Activated CD8-positive, alpha-beta memory T cell treated with anti-CD3 and anti-CD28 coated beads, Interleukin-2, amount 50 U/mL, for 48 hours (primary cell): ENCODE results near the gene RAP1GAP.

ENCODE experiments used
- DNase-seq: peaks from one replicate; pipeline ENCODE4 v3.0.0-alpha.2; 2020

The RAP1GAP gene

DNA sequence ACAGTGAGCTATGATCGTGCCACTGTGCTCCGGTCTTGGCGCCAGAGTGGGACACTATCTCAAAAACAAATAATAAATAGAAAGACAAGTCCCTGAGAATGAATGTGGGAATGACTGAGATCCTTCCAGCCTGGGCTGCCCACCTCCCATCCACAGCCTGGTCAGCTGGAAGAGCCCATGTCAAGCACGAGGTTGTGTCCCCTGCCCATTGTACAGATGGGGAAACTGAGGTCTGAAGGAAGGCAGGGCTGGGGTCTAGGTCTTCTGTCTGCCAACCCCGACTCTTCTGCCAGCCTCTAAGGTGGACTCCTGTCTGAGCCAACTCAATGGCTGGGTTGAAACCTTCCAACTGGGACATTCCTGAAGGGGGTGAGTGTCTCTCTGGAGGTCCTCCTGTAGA, 79.5 kb downstream of the RAP1GAP start:
- DNase-seq = no peak

DNA sequence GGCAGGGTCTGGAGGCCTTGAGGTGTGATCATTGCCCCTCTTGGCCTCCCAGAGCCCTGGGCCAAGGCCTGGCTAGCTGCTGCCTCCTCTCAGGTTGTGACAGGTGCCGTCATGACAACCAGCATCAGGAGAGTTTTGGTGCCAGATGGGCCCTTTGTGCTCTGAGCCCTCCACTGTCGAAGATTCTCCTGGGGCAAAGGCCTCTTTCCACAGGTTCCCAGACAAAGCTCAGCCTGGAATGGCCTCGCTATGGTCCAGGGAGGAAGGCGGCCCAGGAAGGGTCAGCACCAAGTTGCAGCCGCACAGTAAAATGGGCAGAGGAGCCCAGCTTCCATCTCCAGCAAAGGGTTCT, 81.6 kb downstream of the RAP1GAP start:
- DNase-seq = no peak

DNA sequence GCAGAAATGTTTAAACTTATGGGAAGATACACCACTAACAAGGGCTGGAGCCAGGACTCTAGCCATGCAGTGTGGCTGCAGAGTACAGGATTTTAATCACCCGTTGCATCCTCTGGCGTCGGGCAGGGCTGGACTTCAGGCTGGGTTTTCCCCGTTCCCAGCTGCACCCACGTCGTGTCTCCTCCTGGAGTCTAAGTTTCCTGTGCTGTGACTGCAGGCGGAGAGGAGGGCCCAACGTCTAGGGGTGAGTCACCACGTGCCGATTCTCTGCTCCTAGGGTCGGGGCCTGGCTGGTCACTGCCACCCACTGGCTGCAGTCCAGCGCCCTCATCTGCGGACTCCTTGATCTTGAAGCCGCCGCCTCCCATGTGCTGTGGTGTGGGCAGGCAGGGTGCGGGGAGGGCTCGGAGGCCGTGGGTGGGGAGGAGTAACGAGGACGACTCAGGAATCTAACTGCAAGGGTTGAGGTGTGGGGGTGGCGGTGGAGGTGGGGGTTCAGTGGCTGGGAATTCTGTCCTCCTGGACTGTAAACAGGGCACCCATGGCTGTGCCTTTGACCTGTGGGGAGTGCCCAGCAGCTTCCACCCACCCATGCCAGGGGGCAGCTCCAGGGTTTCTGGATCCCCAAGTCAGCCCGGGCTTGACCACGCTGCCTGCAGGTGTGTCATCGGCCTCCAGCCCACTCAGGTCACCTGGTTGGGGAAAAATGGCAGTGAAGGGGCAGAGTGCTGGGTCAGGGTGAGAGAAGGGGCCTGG, 82.1 kb downstream of the RAP1GAP start:
- no peak for DNase-seq

DNA sequence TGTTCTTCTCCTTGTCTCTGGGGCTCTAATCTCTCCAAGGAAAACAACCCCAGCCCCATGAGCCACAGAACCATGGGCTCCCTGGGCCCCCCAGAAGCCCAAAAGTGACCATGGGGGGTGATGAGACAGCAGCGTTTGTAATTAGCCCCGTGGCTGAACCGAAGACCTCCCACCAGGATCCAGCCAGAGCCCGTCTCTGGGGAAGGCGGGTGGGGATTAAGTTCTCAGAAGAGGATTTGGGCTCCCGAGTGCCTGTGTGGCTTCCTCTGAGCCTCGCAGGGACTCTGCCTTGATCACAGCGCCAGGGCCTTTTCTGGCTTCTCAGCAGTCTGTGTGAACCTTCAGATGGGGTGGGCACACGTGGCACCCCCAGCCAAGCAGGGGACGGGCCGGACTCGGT, 82.9 kb downstream of the RAP1GAP start:
- DNase-seq = no peak

DNA sequence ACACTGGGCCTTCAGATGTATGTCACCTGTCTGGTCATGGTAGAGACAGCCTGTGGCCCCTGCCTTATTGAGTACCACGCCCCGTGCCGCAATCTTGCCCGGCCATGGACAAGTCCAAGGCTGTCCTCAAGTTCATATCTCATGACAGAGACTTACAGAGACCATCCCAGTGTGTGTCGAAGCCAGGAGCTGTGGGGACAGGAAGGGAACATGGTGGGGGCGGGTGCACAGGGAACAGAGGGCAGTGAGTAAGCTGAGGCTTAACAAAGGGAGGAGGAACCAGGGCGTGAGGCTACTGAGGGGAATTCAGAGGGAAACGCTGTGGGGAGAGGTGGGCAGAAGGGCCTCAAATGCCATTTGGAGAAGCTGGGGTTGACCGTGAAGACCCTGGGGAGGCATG, 84.1 kb downstream of the RAP1GAP start:
- DNase-seq = no peak

DNA sequence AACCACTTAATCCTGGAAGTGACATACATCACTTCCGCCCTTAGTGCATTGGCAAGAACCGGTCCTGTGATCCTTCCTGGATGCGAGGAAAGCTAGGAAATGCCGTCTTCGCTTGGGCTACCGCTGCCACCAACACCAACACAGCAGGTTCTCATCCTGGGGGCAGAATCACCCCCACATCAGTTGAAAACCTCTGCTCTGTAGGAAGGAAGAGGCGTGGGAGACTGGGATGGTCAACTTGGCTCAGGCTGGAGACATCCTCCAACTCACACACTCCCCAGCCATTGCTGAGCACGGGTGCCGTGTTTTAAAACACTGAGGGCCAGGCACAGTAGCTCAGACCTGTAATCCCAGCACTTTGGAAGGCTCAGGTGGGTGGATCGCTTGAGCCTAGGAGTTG, 85.1 kb downstream of the RAP1GAP start:
- DNase-seq = no peak

DNA sequence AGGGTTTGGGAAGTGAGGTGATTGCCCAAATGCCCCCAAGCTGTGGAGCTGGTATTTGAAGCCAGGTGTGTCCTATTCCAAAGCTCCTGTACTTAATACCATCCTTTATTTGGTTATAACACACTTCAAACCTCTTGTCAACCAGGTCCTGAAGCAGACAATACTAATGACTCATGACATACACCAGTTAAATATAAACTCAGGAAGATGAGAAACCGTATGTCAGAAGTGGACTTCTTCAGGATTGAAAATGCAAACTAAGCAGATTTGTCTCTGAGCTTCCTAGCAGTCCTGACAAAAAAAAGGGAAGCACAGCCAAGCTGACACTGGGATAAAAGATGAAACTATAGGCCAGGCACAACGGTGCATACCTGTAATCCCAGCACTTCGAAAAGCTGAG, 89.4 kb downstream of the RAP1GAP start:
- no peak for DNase-seq

DNA sequence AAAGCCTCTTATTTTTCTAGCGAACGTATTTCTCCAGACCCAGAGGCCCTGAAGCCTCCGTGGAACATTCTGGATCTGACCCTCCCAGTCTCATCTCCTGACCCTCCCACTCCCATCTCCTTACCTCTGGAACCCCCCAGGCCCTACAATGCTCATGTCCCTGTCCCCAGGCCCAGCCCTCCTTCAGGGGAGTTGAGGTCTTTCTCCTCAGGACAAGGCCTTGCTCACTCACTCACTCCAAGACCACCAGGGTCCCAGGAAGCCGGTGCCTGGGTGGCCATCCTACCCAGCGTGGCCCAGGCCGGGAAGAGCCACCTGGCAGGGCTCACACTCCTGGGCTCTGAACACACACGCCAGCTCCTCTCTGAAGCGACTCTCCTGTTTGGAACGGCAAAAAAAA, 91.2 kb downstream of the RAP1GAP start:
- DNase-seq = no peak

DNA sequence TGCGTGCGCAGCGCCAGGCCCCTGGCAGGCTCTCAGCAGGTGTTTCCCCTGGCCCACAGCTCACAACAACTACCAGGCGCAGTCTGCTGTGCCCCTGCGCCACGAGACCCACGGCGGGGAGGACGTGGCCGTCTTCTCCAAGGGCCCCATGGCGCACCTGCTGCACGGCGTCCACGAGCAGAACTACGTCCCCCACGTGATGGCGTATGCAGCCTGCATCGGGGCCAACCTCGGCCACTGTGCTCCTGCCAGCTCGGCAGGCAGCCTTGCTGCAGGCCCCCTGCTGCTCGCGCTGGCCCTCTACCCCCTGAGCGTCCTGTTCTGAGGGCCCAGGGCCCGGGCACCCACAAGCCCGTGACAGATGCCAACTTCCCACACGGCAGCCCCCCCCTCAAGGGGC, 91.8 kb downstream of the RAP1GAP start:
- no peak for DNase-seq

DNA sequence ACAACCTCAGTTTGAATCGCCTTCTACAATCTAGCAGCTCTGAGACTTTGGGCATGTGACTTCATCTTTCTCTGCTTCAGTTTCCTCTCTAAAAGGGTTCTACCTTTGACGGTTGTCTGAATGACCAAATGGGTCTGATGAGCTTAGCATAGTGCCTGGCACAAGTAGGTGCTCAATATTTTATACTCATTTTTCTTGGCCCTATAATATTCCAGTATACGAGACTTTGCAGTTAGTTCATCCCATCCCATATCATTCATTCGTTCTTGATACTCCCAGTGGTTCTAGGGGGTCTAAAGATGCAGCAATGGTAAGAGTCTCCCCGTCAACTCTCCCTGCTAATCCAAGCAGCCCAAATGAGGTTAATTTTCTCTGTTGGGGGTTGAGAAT, 92.4 kb downstream of the RAP1GAP start:
- no peak for DNase-seq

DNA sequence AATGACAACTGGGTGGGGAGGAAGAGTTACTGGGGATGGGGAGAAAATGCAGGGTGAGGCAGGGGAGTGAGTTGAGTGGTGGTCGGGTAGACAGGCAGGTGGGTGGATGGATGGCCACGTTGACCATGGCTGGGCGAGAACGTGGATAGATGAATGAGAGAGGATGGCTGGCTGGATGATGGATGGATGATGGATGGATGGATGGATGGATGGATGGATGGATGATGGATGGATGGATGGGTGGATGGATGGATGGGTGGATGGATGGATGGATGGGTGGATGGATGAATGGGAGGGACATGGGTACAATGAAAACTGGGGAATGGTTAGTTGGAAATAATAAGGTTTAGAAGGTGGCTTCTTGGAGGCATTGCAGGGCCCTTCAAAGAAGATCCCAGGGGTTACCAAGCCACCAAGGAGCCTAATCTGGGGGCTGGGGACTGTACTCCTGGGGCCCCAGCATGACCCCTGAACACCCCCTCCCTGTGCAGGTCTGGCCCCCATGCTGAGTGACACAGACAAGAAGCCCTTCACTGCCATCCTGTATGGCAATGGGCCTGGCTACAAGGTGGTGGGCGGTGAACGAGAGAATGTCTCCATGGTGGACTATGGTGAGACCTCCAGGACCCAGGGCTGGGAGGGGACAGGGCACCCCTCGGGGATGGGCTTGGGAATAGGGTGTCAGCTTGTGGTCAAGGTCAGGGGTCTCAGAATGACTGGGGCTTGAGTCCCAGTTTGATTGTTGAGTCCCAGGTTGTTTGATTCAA, 92.9 kb downstream of the RAP1GAP start:
- no peak for DNase-seq

DNA sequence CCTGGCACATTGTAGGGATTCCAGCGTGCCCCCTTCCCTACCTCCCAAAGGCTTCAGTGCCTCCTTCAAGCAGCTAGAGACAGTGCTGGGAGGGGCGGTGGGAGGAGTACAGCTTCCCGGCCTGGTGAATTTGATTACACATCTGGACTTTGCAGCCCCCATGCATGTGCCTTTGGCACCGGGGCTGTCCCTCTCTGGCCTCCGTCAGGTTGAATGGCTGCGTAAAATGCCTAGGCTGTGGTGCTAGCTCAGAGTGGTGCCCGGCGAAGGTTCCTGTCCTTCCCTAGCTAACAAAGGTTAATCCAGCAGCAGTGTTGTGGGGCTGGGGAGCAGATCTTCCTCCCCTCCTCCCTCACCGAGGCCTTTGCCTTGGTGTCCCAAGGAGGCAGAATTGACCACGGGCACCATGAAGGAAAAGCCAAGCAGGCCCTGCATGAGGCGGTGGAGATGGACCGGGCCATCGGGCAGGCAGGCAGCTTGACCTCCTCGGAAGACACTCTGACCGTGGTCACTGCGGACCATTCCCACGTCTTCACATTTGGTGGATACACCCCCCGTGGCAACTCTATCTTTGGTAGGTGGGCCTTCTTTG, 93.7 kb downstream of the RAP1GAP start:
- no peak for DNase-seq

DNA sequence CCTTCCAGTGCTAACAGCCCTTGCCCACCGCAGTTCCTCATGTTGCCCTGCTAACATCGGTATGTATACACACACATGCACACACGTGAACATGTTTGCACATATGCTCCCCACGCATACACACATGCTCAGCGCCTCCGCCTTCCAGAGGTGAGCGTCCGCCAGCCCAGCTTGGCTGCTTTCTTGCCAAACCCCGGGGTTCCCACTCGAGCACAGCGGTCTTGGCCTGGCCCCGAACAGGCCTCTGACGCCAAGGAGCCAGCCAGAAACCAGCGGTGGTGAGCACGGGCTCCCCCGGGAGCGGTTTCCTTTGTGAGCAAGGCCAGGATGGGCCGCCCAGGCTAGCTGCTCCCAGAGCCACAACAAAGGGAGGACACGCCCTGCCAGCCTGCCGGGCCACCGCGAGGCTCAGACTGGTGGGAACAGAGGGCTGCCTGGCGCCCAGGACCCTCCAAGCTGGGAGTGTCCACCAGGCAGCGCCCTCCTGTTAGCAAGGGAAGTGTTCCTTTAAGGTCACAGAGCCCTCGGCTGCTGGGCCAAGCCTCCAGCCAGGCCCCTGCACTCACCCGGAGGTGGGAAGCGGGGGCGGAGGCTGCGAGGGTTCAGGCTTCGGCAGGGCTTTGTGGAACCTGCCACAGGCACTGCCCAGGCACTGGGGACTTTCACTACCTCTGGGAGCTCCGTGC, 94.5 kb downstream of the RAP1GAP start:
- no peak for DNase-seq

DNA sequence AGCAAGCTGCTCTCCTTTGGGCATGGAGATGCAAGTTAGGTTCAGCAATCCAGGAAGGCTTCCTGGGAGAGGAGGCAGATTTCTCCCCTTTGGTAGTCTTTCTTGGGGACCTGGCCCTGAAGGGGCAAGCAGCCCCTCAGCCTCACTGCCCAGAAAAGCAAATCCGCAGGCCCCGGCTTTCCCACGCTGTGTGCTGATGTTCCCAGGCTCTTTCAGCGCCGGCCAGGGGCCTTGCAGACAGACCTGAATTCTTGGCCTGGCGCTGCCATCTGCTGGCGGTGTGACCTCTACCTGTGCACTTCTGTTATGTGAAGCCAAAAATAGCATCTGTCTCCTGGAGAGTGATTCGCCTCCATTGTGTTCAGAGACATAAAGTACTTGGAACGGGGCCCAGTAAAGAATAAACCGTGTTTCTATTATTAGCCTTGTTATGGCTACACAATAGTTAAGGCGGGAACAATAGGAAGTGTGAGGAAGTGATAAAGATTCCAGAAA, 95.1 kb downstream of the RAP1GAP start:
- DNase-seq = no peak

DNA sequence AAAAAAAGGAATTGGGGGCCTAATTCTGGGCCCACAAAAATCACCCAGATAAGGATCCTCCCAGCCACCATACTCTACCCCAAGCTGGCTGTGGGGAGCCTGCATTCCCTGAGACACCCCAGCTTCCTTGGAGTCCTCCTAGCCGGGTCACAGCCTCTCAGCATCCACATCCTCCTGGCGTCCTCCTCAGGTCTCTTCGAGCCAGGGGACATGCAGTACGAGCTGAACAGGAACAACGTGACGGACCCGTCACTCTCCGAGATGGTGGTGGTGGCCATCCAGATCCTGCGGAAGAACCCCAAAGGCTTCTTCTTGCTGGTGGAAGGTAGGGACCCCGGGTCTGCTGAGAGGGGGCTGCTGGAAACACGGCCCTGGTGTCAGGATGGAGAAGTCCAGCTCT, 95.7 kb downstream of the RAP1GAP start:
- DNase-seq = no peak

DNA sequence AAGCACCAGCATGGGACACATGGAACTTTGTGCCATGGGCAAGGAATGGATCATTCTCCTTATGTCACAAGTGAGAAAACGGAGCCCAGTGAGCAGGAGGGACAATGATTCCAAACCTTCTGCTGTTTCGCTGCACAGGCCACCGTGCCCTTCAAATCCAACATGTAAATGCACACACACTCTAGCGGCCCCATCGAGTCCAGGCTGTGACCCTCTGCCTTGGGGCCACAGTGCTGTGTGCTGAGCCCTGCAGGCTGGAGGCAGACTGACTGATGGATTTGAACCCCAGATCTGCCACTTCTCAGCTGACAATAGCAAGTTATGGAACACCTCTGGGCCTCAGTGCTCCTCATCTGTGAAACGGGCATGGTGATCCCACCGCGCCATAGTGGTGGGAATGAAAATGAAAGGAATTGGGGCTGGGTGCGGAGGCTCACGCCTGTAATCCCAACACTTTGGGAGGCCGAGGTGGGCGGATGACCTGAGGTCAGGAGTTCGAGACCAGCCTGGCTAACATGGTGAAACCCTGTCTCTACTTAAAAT, 96.4 kb downstream of the RAP1GAP start:
- DNase-seq = no peak

DNA sequence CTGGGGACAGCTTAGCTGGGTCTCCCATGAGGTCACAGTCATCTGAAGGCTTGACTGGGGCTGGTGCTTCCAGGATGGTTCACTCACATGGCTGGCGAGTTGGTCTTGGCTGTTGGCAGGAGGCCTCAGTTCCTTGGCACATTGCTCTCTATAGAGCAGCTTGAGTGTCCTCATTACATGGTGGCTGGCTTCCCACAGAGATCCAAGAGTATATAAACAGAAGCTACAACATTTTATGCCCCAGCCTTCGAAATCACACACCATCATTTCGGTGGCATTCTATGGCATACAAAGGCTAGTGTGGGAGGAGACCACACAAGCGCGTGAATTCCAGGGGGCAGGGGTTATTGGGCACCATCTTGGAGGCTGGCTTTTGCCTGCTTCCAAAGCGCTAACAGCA, 96.9 kb downstream of the RAP1GAP start:
- no peak for DNase-seq

DNA sequence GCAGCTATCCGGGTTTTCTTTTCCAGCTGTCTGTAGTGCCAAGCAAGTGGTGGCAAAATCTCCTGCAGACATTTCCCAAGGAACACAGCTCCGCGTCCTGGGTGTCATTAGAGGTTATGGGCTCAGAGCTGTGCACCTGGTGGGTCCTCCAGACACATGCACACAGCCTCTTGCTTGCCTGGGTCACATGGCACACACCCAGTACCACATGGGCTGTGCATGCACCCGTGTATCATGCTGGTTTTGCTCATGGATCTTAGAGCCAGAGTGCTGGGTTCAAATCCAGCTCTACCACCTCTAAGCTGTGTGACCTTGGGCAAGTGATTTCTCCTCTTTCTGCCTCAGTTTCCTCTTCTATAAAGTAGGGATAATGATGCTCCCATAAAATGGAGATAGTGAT, 98.3 kb downstream of the RAP1GAP start:
- DNase-seq = no peak

DNA sequence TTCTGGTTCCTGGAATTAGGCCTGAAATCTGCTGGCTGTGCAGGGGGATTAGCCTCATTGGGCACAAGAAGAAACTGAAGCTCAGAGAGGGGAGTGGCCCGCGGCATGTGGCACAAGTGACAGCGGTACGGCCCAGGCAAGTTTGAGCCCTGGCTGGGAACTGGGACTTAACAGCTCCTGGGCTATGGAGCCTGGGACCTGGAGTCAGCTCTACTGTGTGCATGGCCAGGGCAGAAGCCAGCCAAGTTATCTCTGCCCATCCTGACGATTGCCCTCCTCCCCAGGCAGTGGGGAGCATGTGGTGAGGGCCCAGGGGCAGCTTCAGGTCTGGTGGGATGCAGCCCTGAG, 98.7 kb downstream of the RAP1GAP start:
- DNase-seq = no peak

DNA sequence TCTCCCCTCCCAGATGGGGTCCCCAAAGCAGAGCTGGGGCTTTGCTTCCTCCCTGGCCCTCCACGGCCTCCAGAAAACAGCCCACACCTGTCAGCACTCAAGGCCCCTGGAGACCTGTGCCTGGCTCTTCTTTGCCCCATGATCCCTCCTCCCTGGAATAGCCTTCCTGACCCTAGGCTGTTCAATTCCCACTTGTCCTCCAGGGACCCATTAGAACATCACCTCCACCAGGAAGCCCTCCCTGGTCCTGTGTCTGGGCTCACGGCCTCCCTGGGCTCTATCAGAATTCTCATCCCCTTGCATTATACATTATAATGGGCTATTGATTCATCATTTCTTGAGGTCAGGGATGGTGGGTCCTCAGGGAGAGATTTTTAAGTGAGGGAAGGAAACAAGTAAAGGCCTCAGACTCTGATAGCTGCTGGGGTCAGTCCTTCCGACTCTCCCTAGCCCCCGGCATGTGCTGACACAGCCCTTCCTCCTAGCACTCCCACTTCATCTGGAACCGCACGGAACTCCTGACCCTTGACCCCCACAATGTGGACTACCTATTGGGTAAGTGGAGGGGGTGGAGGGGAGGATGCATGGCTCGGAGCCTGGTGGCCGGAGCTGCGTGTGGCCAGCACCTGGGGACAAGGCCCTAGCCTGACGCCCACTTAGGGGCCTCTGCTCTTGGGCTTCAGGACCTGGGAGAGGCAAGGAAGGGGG, 99.2 kb downstream of the RAP1GAP start:
- DNase-seq = no peak

DNA sequence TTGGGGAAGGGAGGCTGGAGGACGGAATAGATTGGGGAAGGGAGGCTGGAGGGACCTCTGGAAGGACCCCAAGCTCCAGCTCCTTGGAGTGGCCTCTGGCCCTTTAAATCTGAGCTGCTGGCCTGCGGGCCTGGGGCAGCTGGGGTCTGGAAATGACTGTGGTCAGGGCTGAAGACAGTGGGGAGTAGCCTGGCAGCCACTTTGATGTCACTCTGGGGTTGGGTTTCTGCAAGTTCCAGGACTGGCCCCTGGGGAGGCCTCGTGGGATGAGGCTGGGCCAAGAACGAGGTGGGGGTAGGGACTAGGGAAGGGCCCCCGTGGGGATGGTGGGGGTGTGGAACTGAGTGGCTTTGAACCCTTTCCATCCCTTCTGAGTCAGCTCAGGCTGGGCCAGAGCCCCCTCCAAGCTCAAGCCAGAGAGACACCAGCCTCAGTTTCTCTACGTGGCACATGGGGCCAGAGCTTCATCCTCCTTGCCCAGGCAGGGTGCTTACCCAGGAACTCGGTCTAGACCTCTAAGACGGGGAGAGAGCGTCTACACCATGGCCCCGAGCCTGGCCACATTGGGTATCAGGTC, 100.3 kb downstream of the RAP1GAP start:
- DNase-seq = no peak

DNA sequence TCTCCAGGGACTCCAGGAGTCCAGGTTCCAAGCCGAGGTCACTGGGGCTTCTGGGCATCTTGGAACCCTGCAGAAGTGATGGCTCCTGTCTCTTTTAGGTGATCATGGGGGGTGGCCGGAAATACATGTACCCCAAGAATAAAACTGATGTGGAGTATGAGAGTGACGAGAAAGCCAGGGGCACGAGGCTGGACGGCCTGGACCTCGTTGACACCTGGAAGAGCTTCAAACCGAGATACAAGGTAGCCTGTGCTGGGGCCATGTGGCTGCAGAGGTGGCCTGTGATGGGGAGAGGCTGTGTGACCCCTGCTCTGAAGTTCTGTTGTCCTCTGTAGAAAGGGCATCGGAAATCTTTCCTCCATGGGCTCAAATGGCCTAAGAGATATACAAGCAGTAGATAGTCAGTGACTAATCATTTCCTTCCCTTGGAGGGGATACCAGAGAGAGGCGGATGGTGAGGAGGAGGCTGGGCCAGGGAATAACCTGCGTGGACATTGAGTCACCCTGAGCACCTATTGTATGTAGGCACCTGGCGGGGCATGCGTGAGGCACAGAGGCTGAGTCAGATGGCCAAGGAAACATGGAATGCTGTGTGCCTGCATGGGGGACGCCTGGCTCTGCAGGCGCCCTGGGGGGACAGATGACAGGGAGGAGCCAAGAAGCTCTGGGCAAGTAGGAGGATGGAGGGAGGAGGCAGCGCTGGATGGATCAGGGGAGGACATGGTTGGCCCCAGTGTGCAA, 101.0 kb downstream of the RAP1GAP start:
- no peak for DNase-seq
